ENCODE measurements around the gene FRMD4B.

The FRMD4B gene

DNA sequence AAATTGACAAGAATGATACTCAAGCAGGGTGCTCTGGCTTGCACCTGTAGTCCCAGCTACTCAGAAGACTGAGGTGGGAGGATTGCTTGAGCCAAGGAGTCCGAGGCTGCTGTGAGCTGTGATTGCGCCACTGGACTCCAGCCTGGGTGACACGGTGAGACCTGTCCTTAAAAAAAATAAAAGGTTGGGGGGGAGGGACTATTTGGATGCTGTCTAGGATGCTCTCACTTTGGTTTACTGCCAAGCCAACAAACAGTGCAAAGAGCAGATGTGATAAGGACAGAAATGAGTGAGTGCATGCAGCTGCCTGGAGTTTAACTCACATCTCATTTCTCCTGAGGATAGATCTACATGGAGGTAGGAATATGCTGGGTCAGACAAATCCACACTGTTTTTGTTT, 130.0 kb downstream of the FRMD4B start:
- no peak for FAIRE-seq
- DNase-seq (ENCODE audit: insufficient read length, low spot score) = no peak
- no peak for TF ChIP-seq POLR2A (IDR thresholded peaks at IDR 0.05; ENCODE audit: low read depth, low read length)

GRCh38 chr3:69254351-69254750, 131.5 kb downstream of the FRMD4B start:
- no peak for FAIRE-seq
- no peak for TF ChIP-seq POLR2A (IDR thresholded peaks at IDR 0.05; ENCODE audit: low read depth, low read length)
- DNase-seq (ENCODE audit: insufficient read length, low spot score) = no peak

DNA sequence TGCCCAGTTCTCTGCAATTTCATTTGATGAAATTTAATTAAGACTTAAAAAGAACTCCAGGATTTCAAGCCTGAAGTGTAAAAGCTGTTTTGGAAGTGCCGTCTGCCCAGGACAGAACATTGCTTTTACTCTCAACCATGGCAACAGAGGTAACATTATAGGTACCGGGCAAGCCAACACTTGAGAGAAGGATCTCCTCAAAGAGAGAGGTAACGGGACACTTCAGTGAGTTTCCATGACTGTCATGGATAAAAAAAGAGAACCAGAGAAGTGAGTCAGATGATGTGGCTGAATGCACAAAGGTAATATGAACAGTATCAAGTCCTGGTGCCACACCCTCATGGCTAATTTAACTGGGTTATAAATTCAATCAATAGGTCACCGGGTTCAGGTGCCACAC, 133.3 kb downstream of the FRMD4B start:
- DNase-seq (ENCODE audit: insufficient read length, low spot score) = no peak
- TF ChIP-seq POLR2A (IDR thresholded peaks at IDR 0.05; ENCODE audit: low read depth, low read length) = no peak
- no peak for FAIRE-seq

GRCh38 chr3:69252141-69252540, 133.7 kb downstream of the FRMD4B start:
- DNase-seq (ENCODE audit: insufficient read length, low spot score) = no peak
- FAIRE-seq = no peak
- no peak for TF ChIP-seq POLR2A (IDR thresholded peaks at IDR 0.05; ENCODE audit: low read depth, low read length)

GRCh38 chr3:69251078-69251805, 134.6 kb downstream of the FRMD4B start:
- no peak for TF ChIP-seq POLR2A (IDR thresholded peaks at IDR 0.05; ENCODE audit: low read depth, low read length)
- DNase-seq (ENCODE audit: insufficient read length, low spot score) (no peak), FAIRE-seq (no peak)

DNA sequence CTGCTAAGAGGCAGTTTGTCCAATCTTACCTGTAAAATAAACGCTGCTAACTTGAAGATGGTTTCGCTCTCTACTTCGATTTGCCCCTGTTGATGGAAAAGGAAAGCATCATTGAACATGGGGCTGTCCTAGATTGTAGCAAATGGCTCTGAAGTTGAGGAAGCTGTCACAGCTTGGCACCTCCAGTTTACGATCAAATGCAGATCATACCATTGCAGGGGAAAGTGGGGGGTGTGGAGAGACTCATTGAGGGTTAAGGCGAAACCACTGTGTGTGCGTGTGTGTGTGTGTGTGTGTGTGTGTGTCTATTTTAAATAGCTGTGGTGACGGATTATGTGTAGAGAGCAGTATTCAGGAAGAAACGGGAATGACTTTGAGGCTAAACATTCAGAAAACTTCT, 135.9 kb downstream of the FRMD4B start:
- no peak for TF ChIP-seq POLR2A (IDR thresholded peaks at IDR 0.05; ENCODE audit: low read depth, low read length)
- no peak for DNase-seq (ENCODE audit: insufficient read length, low spot score)
- no peak for FAIRE-seq

- DNase-seq (ENCODE audit: insufficient read length, low spot score) (no peak), FAIRE-seq (no peak)
- no peak for TF ChIP-seq POLR2A (IDR thresholded peaks at IDR 0.05; ENCODE audit: low read depth, low read length)
These were observed 136.9 kb downstream of the FRMD4B start for GRCh38 chr3:69249001-69249400.

- no peak for TF ChIP-seq POLR2A (IDR thresholded peaks at IDR 0.05; ENCODE audit: low read depth, low read length)
- no peak for FAIRE-seq
- no peak for DNase-seq (ENCODE audit: insufficient read length, low spot score)
These were observed 137.5 kb downstream of the FRMD4B start for GRCh38 chr3:69248436-69248835.

GRCh38 chr3:69246612-69247011, 139.3 kb downstream of the FRMD4B start:
- no peak for TF ChIP-seq POLR2A (IDR thresholded peaks at IDR 0.05; ENCODE audit: low read depth, low read length)
- DNase-seq (ENCODE audit: insufficient read length, low spot score) (no peak), FAIRE-seq (no peak)

GRCh38 chr3:69244039-69244438, 141.8 kb downstream of the FRMD4B start:
- no peak for TF ChIP-seq POLR2A (IDR thresholded peaks at IDR 0.05; ENCODE audit: low read depth, low read length)
- FAIRE-seq (no peak), DNase-seq (ENCODE audit: insufficient read length, low spot score) (no peak)

- no peak for TF ChIP-seq POLR2A (IDR thresholded peaks at IDR 0.05; ENCODE audit: low read depth, low read length)
- FAIRE-seq (no peak), DNase-seq (ENCODE audit: insufficient read length, low spot score) (no peak)
These were observed 144.1 kb downstream of the FRMD4B start for GRCh38 chr3:69241769-69242168.

- no peak for TF ChIP-seq POLR2A (IDR thresholded peaks at IDR 0.05; ENCODE audit: low read depth, low read length)
- FAIRE-seq (no peak), DNase-seq (ENCODE audit: insufficient read length, low spot score) (no peak)
These were observed 145.0 kb downstream of the FRMD4B start for GRCh38 chr3:69240651-69241568.

DNA sequence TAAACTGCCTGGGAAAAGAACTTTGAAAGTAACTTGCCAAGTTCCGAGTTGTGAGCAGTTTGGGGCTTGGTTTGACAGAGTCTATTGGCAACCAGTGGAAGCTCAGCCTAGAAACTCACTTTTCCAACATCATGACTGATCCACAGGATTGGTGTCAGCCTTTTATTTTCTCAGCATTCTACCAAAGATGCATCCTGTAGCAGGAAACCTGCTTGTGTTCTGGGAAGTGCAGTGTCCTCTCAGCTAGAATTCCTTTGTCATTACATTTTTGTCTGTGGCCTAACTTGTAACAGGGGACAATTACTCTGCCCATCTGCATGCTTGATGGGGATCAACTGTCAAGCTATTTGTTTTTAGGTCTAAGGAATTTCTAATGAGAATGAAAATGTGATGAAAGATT, 146.8 kb downstream of the FRMD4B start:
- DNase-seq (ENCODE audit: insufficient read length, low spot score) (no peak), FAIRE-seq (no peak)
- TF ChIP-seq POLR2A (IDR thresholded peaks at IDR 0.05; ENCODE audit: low read depth, low read length) = no peak

GRCh38 chr3:69236812-69237707, 148.8 kb downstream of the FRMD4B start:
- TF ChIP-seq POLR2A (IDR thresholded peaks at IDR 0.05; ENCODE audit: low read depth, low read length) = no peak
- no peak for DNase-seq (ENCODE audit: insufficient read length, low spot score)
- FAIRE-seq = no peak

Measured in H54 (cell line).